ENCODE measurements around the gene ZSCAN31. TPM values are rescaled to one million over a fixed set of nuclear protein-coding genes. Genes with fewer than 3 reads are reported as not detected.

ZSCAN31 gene
- total RNA-seq, 1 donor from 2014 or later: 1.1 TPM

DNA sequence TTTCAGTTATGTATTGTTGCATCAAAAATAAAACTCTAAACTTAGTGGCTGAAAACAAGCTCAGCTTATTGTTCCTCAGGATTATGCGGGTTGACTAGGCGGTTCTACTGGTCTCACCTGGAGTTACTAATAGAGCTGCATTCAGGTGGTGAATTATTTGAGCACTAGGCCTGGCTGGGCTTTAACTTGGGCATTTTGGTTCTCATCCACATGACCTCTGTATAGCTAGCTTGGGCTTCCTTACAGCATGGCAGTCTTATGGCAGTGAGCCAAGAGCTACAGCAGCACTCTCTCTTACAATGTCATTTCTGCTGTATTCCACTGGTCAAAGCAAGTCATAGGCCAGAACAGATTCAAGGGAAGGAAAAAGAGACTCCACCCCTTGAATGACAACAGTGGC lies 53.0 kb downstream of the ZSCAN31 start:
- no peaks in the 10 kb centered on the region for H4K20me1 ChIP-seq (ENCODE audit: insufficient read depth, low read length)
- peaks cover 19% of the 10 kb centered on the region for H3K79me2 ChIP-seq (ENCODE audit: insufficient read depth, low read length)
- H3K36me3 ChIP-seq (ENCODE audit: insufficient read depth, low read length): peaks cover 17% of the 10 kb centered on the region
- H3K9me3 ChIP-seq (ENCODE audit: insufficient read depth, low read depth, low read length): peaks cover 4% of the 10 kb centered on the region
- no peak overlapping the region for H3K4me3 ChIP-seq (ENCODE audit: insufficient read depth, low read depth, low read length)
- no peak overlapping the region for H3K9ac ChIP-seq (ENCODE audit: low read length)
- no peaks in the 10 kb centered on the region for H3K4me1 ChIP-seq (ENCODE audit: insufficient read depth, low read length)
- TF ChIP-seq, protein P1, sequence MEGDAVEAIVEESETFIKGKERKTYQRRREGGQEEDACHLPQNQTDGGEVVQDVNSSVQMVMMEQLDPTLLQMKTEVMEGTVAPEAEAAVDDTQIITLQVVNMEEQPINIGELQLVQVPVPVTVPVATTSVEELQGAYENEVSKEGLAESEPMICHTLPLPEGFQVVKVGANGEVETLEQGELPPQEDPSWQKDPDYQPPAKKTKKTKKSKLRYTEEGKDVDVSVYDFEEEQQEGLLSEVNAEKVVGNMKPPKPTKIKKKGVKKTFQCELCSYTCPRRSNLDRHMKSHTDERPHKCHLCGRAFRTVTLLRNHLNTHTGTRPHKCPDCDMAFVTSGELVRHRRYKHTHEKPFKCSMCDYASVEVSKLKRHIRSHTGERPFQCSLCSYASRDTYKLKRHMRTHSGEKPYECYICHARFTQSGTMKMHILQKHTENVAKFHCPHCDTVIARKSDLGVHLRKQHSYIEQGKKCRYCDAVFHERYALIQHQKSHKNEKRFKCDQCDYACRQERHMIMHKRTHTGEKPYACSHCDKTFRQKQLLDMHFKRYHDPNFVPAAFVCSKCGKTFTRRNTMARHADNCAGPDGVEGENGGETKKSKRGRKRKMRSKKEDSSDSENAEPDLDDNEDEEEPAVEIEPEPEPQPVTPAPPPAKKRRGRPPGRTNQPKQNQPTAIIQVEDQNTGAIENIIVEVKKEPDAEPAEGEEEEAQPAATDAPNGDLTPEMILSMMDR (IDR thresholded peaks at IDR 0.05; ENCODE audit: insufficient read depth, low read depth, low read length): no peak
- TF ChIP-seq EZH2 (IDR thresholded peaks at IDR 0.05; ENCODE audit: insufficient read depth, low read length): no peak
- Mint-ChIP-seq H3K4me3 (ENCODE audit: unreplicated experiment) (peak overlapping the region; percentile 96), H3K27ac (ENCODE audit: unreplicated experiment) (no peak overlapping the region), H3K4me1 (ENCODE audit: low read depth, unreplicated experiment) (no peaks in the 10 kb centered on the region), H3K36me3 (ENCODE audit: low read depth, unreplicated experiment) (peaks cover 16% of the 10 kb centered on the region), H3K27me3 (ENCODE audit: low read depth, unreplicated experiment) (no peaks in the 10 kb centered on the region), H3K9me3 (ENCODE audit: unreplicated experiment) (no peaks in the 10 kb centered on the region)
- no peak for DNase-seq (ENCODE audit: low read depth)
- no peak overlapping the region for H3K27ac ChIP-seq (ENCODE audit: low read depth, low read length)
- no peaks in the 10 kb centered on the region for H3K27me3 ChIP-seq (ENCODE audit: insufficient read depth, low read length)
- H3K4me2 ChIP-seq (ENCODE audit: low read length): peak overlapping the region; percentile 90
- FAIRE-seq: no peak
- no peak overlapping the region for H2AFZ ChIP-seq (ENCODE audit: low read depth, low read length)

DNA sequence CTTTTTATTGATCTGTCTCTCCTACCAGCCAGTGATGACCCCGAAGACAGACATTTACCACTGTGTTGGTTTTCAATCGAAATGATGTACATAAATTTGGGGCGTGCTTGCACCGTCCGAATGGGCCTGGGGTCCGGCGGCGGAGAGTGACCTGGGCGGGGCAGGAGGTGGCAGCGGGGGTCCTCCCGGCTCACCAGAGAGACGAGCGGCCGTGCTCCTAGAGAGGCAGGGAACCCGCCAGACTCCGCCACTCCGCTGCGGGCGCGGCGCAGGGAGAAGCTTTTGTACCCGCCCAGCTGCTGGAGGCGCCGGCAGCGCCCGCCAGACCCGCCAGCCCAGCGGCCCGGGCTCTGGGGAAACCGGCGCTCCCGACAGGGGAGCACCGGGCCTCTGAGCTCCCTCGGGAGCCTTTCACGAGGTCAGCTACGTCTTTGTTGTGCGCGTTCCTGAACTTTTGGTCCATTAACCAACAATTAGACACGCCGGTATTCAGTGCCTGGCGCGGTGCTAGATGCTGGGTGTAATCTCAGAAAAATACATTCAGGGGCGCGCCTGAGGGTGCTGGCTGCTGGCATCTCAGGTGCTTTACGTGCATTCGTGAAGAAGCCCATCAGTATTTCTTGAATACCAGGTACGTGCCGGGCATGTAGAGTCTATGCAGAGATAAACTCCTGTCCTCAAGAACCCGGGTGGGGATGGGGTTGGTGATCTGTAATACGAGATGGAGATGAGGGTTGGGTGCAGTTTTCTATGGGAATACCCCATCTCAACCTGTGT lies 54.5 kb downstream of the ZSCAN31 start, which contains the start of gene PGBD1:
TSS of gene PGBD1 (plus strand) at position 285 of the 777 bp plus-strand sequence. CDS start 2,242 bp downstream, outside the sequence.
- Histone ChIP-seq H3K27ac (ENCODE audit: low read depth, low read length) (peak within 1 kb of the TSS; percentile 19), H3K4me2 (ENCODE audit: low read length) (peak within 1 kb of the TSS; percentile 90), H2AFZ (ENCODE audit: low read depth, low read length) (peak within 1 kb of the TSS; percentile 89), H3K27me3 (ENCODE audit: insufficient read depth, low read length) (no peaks in the 10 kb centered on the region), H3K9me3 (ENCODE audit: insufficient read depth, low read depth, low read length) (peaks cover 4% of the 10 kb centered on the region), H3K4me1 (ENCODE audit: insufficient read depth, low read length) (no peaks in the 10 kb centered on the region), H4K20me1 (ENCODE audit: insufficient read depth, low read length) (no peaks in the 10 kb centered on the region), H3K4me3 (ENCODE audit: insufficient read depth, low read depth, low read length) (peak within 1 kb of the TSS; percentile 84), H3K9ac (ENCODE audit: low read length) (peak within 1 kb of the TSS; percentile 86), H3K79me2 (ENCODE audit: insufficient read depth, low read length) (peaks cover 19% of the 10 kb centered on the region), H3K36me3 (ENCODE audit: insufficient read depth, low read length) (peaks cover 15% of the 10 kb centered on the region)
- no peaks in the 10 kb centered on the region for H3K9me3 Mint-ChIP-seq (ENCODE audit: unreplicated experiment)
- peak within 1 kb of the TSS; percentile 96 for H3K4me3 Mint-ChIP-seq (ENCODE audit: unreplicated experiment)
- FAIRE-seq: no peak
- no peaks in the 10 kb centered on the region for H3K4me1 Mint-ChIP-seq (ENCODE audit: low read depth, unreplicated experiment)
- TF ChIP-seq, protein P1 (IDR thresholded peaks at IDR 0.05; ENCODE audit: insufficient read depth, low read depth, low read length): no peak
- no peak for TF ChIP-seq EZH2 (IDR thresholded peaks at IDR 0.05; ENCODE audit: insufficient read depth, low read length)
- DNase-seq (ENCODE audit: low read depth): peak; percentile 61
- peaks cover 15% of the 10 kb centered on the region for H3K36me3 Mint-ChIP-seq (ENCODE audit: low read depth, unreplicated experiment)
- peak within 1 kb of the TSS; percentile 77 for H3K27ac Mint-ChIP-seq (ENCODE audit: unreplicated experiment)
- H3K27me3 Mint-ChIP-seq (ENCODE audit: low read depth, unreplicated experiment): no peaks in the 10 kb centered on the region

All from astrocyte (in vitro differentiated cells and primary cell).